Measurements from ENCODE around the gene CREG2.

Gene CREG2

GRCh38 chr2:101305492-101306078 lies 81.7 kb downstream of the CREG2 start:
- no peak for DNase-seq

GRCh38 chr2:101305035-101305434 lies 82.3 kb downstream of the CREG2 start:
- DNase-seq: no peak

- DNase-seq: no peak
Measured at GRCh38 chr2:101303688-101304087, 83.6 kb downstream of the CREG2 start.

- no peak for DNase-seq
Measured at GRCh38 chr2:101302016-101302415, 85.3 kb downstream of the CREG2 start.

GRCh38 chr2:101300836-101301235 lies 86.5 kb downstream of the CREG2 start:
- no peak for DNase-seq

- no peak for DNase-seq
Measured at GRCh38 chr2:101300164-101300563, 87.1 kb downstream of the CREG2 start.

- DNase-seq: no peak
Measured at GRCh38 chr2:101299604-101300003, 87.7 kb downstream of the CREG2 start.

- DNase-seq: no peak
Measured at GRCh38 chr2:101297383-101297782, 89.9 kb downstream of the CREG2 start.

GRCh38 chr2:101296371-101296770 lies 90.9 kb downstream of the CREG2 start:
- no peak for DNase-seq

- no peak for DNase-seq
Measured at GRCh38 chr2:101295895-101296294, 91.4 kb downstream of the CREG2 start.
